ENCODE measurements around the gene PLXNA3.

PLXNA3 gene

GRCh38 chrX:154445776-154446175 lies 12.3 kb upstream of the PLXNA3 start:
- H3K27ac ChIP-seq: no peak overlapping the region
- H3K27me3 ChIP-seq: no peaks in the 10 kb centered on the region
- H3K4me1 ChIP-seq: peaks cover 0 to 22% (median 11%) of the 10 kb centered on the region in 4 donors
- H3K4me3 ChIP-seq: no peak overlapping the region
- TF ChIP-seq, protein P1, sequence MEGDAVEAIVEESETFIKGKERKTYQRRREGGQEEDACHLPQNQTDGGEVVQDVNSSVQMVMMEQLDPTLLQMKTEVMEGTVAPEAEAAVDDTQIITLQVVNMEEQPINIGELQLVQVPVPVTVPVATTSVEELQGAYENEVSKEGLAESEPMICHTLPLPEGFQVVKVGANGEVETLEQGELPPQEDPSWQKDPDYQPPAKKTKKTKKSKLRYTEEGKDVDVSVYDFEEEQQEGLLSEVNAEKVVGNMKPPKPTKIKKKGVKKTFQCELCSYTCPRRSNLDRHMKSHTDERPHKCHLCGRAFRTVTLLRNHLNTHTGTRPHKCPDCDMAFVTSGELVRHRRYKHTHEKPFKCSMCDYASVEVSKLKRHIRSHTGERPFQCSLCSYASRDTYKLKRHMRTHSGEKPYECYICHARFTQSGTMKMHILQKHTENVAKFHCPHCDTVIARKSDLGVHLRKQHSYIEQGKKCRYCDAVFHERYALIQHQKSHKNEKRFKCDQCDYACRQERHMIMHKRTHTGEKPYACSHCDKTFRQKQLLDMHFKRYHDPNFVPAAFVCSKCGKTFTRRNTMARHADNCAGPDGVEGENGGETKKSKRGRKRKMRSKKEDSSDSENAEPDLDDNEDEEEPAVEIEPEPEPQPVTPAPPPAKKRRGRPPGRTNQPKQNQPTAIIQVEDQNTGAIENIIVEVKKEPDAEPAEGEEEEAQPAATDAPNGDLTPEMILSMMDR (IDR thresholded peaks at IDR 0.05): no peak
- intact Hi-C loops (cut with DNase I; ENCODE audit: low total_unique reads): no loop called here
- H3K9me3 ChIP-seq: no peaks in the 10 kb centered on the region
- H3K36me3 ChIP-seq: peaks cover 16 to 52% (median 36%) of the 10 kb centered on the region in 3 donors
- DNase-seq: no peak

- H3K36me3 ChIP-seq: peaks cover 16 to 48% (median 35%) of the 10 kb centered on the region in 3 donors
- no peaks in the 10 kb centered on the region for H3K9me3 ChIP-seq
- no peaks in the 10 kb centered on the region for H3K27me3 ChIP-seq
- no peak overlapping the region for H3K4me3 ChIP-seq
- TF ChIP-seq, protein P1 (IDR thresholded peaks at IDR 0.05): no peak
- intact Hi-C loops (cut with DNase I; ENCODE audit: low total_unique reads): no loop called here
- H3K27ac ChIP-seq: no peak overlapping the region
- peaks cover 0 to 22% (median 11%) of the 10 kb centered on the region in 4 donors for H3K4me1 ChIP-seq
- no peak for DNase-seq
Measured at GRCh38 chrX:154446430-154446829, 11.7 kb upstream of the PLXNA3 start.

DNA sequence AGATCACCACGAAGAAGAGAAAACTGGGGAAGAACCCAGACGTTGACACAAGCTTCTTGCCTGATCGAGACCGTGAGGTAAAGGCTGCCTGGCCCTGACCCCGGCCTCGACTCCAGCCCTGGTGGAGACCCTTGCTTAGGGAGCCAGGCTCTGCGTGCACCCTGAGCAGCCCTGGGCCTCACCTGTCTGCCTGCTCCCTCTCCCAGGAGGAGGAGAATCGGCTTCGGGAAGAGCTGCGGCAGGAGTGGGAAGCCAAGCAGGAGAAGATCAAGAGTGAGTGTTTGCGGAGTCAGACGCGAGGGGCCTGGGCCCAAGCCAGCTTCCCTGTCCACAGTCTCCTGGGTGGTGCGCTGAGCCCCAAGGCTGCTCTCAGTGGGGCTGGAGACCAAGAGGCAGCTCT lies 9.6 kb upstream of the PLXNA3 start:
- Histone ChIP-seq H3K27me3 (no peaks in the 10 kb centered on the region), H3K9me3 (no peaks in the 10 kb centered on the region), H3K4me1 (peaks cover 0 to 19% (median 11%) of the 10 kb centered on the region in 4 donors), H3K36me3 (peaks cover 12 to 30% (median 23%) of the 10 kb centered on the region in 3 donors), H3K4me3 (no peak overlapping the region), H3K27ac (no peak overlapping the region)
- intact Hi-C loops (cut with DNase I; ENCODE audit: low total_unique reads): no loop called here
- TF ChIP-seq, protein P1 (IDR thresholded peaks at IDR 0.05): no peak
- DNase-seq: no peak

GRCh38 chrX:154449618-154450017 lies 8.5 kb upstream of the PLXNA3 start:
- TF ChIP-seq, protein P1 (IDR thresholded peaks at IDR 0.05): no peak

GRCh38 chrX:154450312-154450711 lies 7.8 kb upstream of the PLXNA3 start:
- Histone ChIP-seq H3K4me3 (no peak overlapping the region), H3K27me3 (no peaks in the 10 kb centered on the region), H3K36me3 (peaks cover 12 to 30% (median 23%) of the 10 kb centered on the region in 3 donors), H3K9me3 (no peaks in the 10 kb centered on the region), H3K4me1 (peaks cover 0 to 8% (median 4%) of the 10 kb centered on the region in 4 donors), H3K27ac (no peak overlapping the region)
- TF ChIP-seq, protein P1 (IDR thresholded peaks at IDR 0.05): no peak
- DNase-seq: no peak
- intact Hi-C loops (cut with DNase I; ENCODE audit: low total_unique reads): no loop called here

More at GRCh38 chrX:154449618-154450017, 8.5 kb upstream of the PLXNA3 start:
- Histone ChIP-seq H3K4me1 (peaks cover 0 to 15% (median 10%) of the 10 kb centered on the region in 4 donors), H3K36me3 (peaks cover 12 to 30% (median 23%) of the 10 kb centered on the region in 3 donors), H3K9me3 (no peaks in the 10 kb centered on the region), H3K27me3 (no peaks in the 10 kb centered on the region), H3K27ac (no peak overlapping the region), H3K4me3 (no peak overlapping the region)
- intact Hi-C loops (cut with DNase I; ENCODE audit: low total_unique reads): no loop called here
- no peak for DNase-seq

GRCh38 chrX:154452823-154453222 lies 5.3 kb upstream of the PLXNA3 start:
- intact Hi-C loops (cut with DNase I; ENCODE audit: low total_unique reads): no loop called here
- no peak overlapping the region for H3K27ac ChIP-seq
- no peaks in the 10 kb centered on the region for H3K27me3 ChIP-seq
- TF ChIP-seq, protein P1 (IDR thresholded peaks at IDR 0.05): no peak
- no peaks in the 10 kb centered on the region for H3K9me3 ChIP-seq
- H3K4me1 ChIP-seq: no peaks in the 10 kb centered on the region
- DNase-seq: no peak
- H3K4me3 ChIP-seq: no peak overlapping the region
- H3K36me3 ChIP-seq: peaks cover 12 to 30% (median 19%) of the 10 kb centered on the region in 3 donors
